ENCODE results near the gene PLIN1.

Gene PLIN1

GRCh38 chr15:89647191-89647851, 31.8 kb downstream of the PLIN1 start:
- TF ChIP-seq REST (IDR thresholded peaks at IDR 0.05; ENCODE audit: insufficient read depth in 1 of 2, low read depth in 2 of 2, low read length in 2 of 2) (no peak), TAF1 (IDR thresholded peaks at IDR 0.05; ENCODE audit: borderline replicate concordance, insufficient read depth, low read length) (no peak), FOXP2 (optimal IDR thresholded peaks at IDR 0.05; ENCODE audit: borderline replicate concordance, extremely low read depth, extremely low read length, insufficient read depth) (peak; percentile 74), POLR2AphosphoS5 (IDR thresholded peaks at IDR 0.05; ENCODE audit: low read depth, low read length) (no peak)

GRCh38 chr15:89646416-89647141, 32.6 kb downstream of the PLIN1 start:
- no peak for TF ChIP-seq FOXP2 (optimal IDR thresholded peaks at IDR 0.05; ENCODE audit: borderline replicate concordance, extremely low read depth, extremely low read length, insufficient read depth)
- no peak for TF ChIP-seq REST (IDR thresholded peaks at IDR 0.05; ENCODE audit: insufficient read depth in 1 of 2, low read depth in 2 of 2, low read length in 2 of 2)
- TF ChIP-seq SIN3A (IDR thresholded peaks at IDR 0.05; ENCODE audit: borderline replicate concordance, insufficient read depth, low read length): no peak
- TF ChIP-seq POLR2AphosphoS5 (IDR thresholded peaks at IDR 0.05; ENCODE audit: low read depth, low read length): no peak
- TF ChIP-seq TAF1 (IDR thresholded peaks at IDR 0.05; ENCODE audit: borderline replicate concordance, insufficient read depth, low read length): no peak

- no peak for TF ChIP-seq FOXP2 (optimal IDR thresholded peaks at IDR 0.05; ENCODE audit: borderline replicate concordance, extremely low read depth, extremely low read length, insufficient read depth)
- TF ChIP-seq REST (IDR thresholded peaks at IDR 0.05; ENCODE audit: insufficient read depth in 1 of 2, low read depth in 2 of 2, low read length in 2 of 2): no peak
Measured at GRCh38 chr15:89645680-89646079, 33.5 kb downstream of the PLIN1 start.

- no peak for TF ChIP-seq FOXP2 (optimal IDR thresholded peaks at IDR 0.05; ENCODE audit: borderline replicate concordance, extremely low read depth, extremely low read length, insufficient read depth)
- TF ChIP-seq POLR2AphosphoS5 (IDR thresholded peaks at IDR 0.05; ENCODE audit: low read depth, low read length): no peak
- TF ChIP-seq SIN3A (IDR thresholded peaks at IDR 0.05; ENCODE audit: borderline replicate concordance, insufficient read depth, low read length): no peak
Measured at GRCh38 chr15:89642106-89642505, 37.1 kb downstream of the PLIN1 start.

- TF ChIP-seq FOXP2 (optimal IDR thresholded peaks at IDR 0.05; ENCODE audit: borderline replicate concordance, extremely low read depth, extremely low read length, insufficient read depth) (no peak), REST (IDR thresholded peaks at IDR 0.05; ENCODE audit: insufficient read depth in 1 of 2, low read depth in 2 of 2, low read length in 2 of 2) (no peak), SIN3A (IDR thresholded peaks at IDR 0.05; ENCODE audit: borderline replicate concordance, insufficient read depth, low read length) (no peak), TAF1 (IDR thresholded peaks at IDR 0.05; ENCODE audit: borderline replicate concordance, insufficient read depth, low read length) (no peak), POLR2AphosphoS5 (IDR thresholded peaks at IDR 0.05; ENCODE audit: low read depth, low read length) (no peak)
Measured at GRCh38 chr15:89641053-89641452, 38.1 kb downstream of the PLIN1 start.

Measured in PFSK-1 (cell line).